Liver (tissue), 9 donors: ENCODE results near the gene CAPRIN2. TPM values are rescaled to one million over a fixed set of nuclear protein-coding genes. Genes with fewer than 3 reads are reported as not detected.
A peak's percentile ranks its signal among the peaks of the same experiment; 100 is the strongest.

ENCODE experiments used
- DNase-seq: peaks from one replicate; pipeline ENCODE4 v3.0.0-alpha.2; 2017; ENCODE audit warnings: low spot score
- H3K27ac ChIP-seq, 2 donors: one replicate each; pipeline ENCODE4 v1.7.0; 2013; ENCODE audit warnings: inconsistent platforms in 2 of 2, low read length in 2 of 2, control low read depth in 1 of 2, low read depth in 1 of 2, mild to moderate bottlenecking in 1 of 2
- H3K27me3 ChIP-seq, 4 donors: one replicate each; pipeline versions ENCODE4 v1.6.1 to v1.7.0; 2013; ENCODE audit warnings: low read length in 3 of 4, inconsistent platforms in 1 of 4, mild to moderate bottlenecking in 1 of 4, moderate library complexity in 1 of 4; ENCODE audit not compliant: control insufficient read depth in 4 of 4, insufficient read depth in 4 of 4
- H3K36me3 ChIP-seq, 4 donors: one replicate each; pipeline versions ENCODE4 v1.6.1 to v1.7.0; 2013; ENCODE audit warnings: low read length in 3 of 4, mild to moderate bottlenecking in 3 of 4, low read depth in 1 of 4, moderate library complexity in 1 of 4; ENCODE audit not compliant: control insufficient read depth in 4 of 4, insufficient read depth in 3 of 4
- H3K4me1 ChIP-seq, 4 donors: one replicate each; pipeline versions ENCODE4 v1.6.1 to v1.7.0; 2013; ENCODE audit warnings: low read length in 3 of 4, mild to moderate bottlenecking in 3 of 4, moderate library complexity in 1 of 4; ENCODE audit not compliant: control insufficient read depth in 4 of 4, insufficient read depth in 4 of 4
- H3K4me3 ChIP-seq, 3 donors: one replicate each; pipeline versions ENCODE4 v1.6.1 to v1.7.0; 2013; ENCODE audit warnings: low read length in 3 of 3, control low read depth in 1 of 3, low read depth in 1 of 3, mild to moderate bottlenecking in 1 of 3
- H3K9ac ChIP-seq, 2 donors: one replicate each; pipeline ENCODE4 v1.7.0; 2013; ENCODE audit warnings: low read length in 2 of 2, mild to moderate bottlenecking in 2 of 2, moderate library complexity in 2 of 2, control low read depth in 1 of 2, low read depth in 1 of 2
- H3K9me3 ChIP-seq, 4 donors: one replicate each; pipeline versions ENCODE4 v1.6.1 to v1.7.0; 2013; ENCODE audit warnings: low read length in 3 of 4; ENCODE audit not compliant: control insufficient read depth in 4 of 4
- EGR1 ChIP-seq, 2 donors: IDR thresholded peaks; 2 replicates each; pipeline ENCODE4 v1.6.1; 2016 to 2018; ENCODE audit warnings: antibody characterized with exemption in 2 of 2, low read depth in 2 of 2
- FOXA1 ChIP-seq: IDR thresholded peaks from 2 replicates; pipeline ENCODE4 v1.6.1; 2016; ENCODE audit warnings: antibody characterized with exemption
- GABPA ChIP-seq, 2 donors: IDR thresholded peaks in 1 of 2; conservative IDR thresholded peaks in 1 of 2; 2 replicates each; pipeline ENCODE4 v1.6.1; 2016; ENCODE audit warnings: antibody characterized with exemption in 2 of 2, mild to moderate bottlenecking in 1 of 2, moderate library complexity in 1 of 2
- HNF4G ChIP-seq: IDR thresholded peaks from 2 replicates; pipeline ENCODE4 v1.6.1; 2016; ENCODE audit warnings: antibody characterized with exemption
- JUND ChIP-seq, 2 donors: IDR thresholded peaks; 2 replicates each; pipeline ENCODE4 v1.6.1; 2016; ENCODE audit warnings: antibody characterized with exemption in 2 of 2
- MAX ChIP-seq: IDR thresholded peaks from 2 replicates; pipeline ENCODE4 v1.6.1; 2016; ENCODE audit warnings: antibody characterized with exemption
- NR2F2 ChIP-seq: IDR thresholded peaks from 2 replicates; pipeline ENCODE4 v1.6.1; 2016; ENCODE audit warnings: antibody characterized with exemption
- RAD21 ChIP-seq, 2 donors: IDR thresholded peaks; 2 replicates each; pipeline ENCODE4 v1.6.1; 2016; ENCODE audit warnings: antibody characterized with exemption in 2 of 2, mild to moderate bottlenecking in 2 of 2
- REST ChIP-seq: IDR thresholded peaks from 2 replicates; pipeline ENCODE4 v1.6.1; 2016; ENCODE audit warnings: antibody characterized with exemption, mild to moderate bottlenecking
- SP1 ChIP-seq: IDR thresholded peaks from 2 replicates; pipeline ENCODE4 v1.6.1; 2018; ENCODE audit warnings: antibody characterized with exemption, mild to moderate bottlenecking
- TAF1 ChIP-seq: conservative IDR thresholded peaks from 2 replicates; pipeline ENCODE4 v1.6.1; 2016; ENCODE audit warnings: antibody characterized with exemption, mild to moderate bottlenecking
- YY1 ChIP-seq: IDR thresholded peaks from 2 replicates; pipeline ENCODE4 v1.6.1; 2016; ENCODE audit warnings: antibody characterized with exemption, mild to moderate bottlenecking
- ZBTB33 ChIP-seq: IDR thresholded peaks from 2 replicates; pipeline ENCODE4 v1.6.1; 2016; ENCODE audit warnings: antibody characterized with exemption
- WGBS: extraction: QIAGEN DNeasy Blood & Tissue Kit; methylation state at CpG from one replicate; pipeline ENCODE4 v1.1.7; 2013; 5-methylcytosine and 5-hydroxymethylcytosine counted together
- polyA plus RNA-seq, 2 donors: library from polyadenylated mRNA; stranded (reverse) in 1 of 2; unstranded in 1 of 2; fragments of 200-250 nt in 1 of 2; fragments of >200 nt in 1 of 2; fragmentation: Nextera tagmentation in 1 of 2; extraction: Ambion mirVana in 1 of 2; gene quantifications; one replicate each; pipeline versions ENCODE4 v1.2.1 to v1.2.3, GENCODE V29; 2013 to 2015
- total RNA-seq, 2 donors: library from RNA; depleted of rRNA; stranded (reverse); fragments of >200 nt; gene quantifications; one replicate each; pipeline ENCODE4 v1.2.3, GENCODE V29; 2014
- TF ChIP-seq, protein P1 (sequence below): IDR thresholded peaks from 2 replicates; pipeline ENCODE4 v1.6.1; 2016; ENCODE audit warnings: antibody characterized with exemption
- donor health status: healthy.
- donor health status: healthy.
- donor health status: healthy.
- donor health status: healthy.
- donor health status: healthy.

Gene CAPRIN2
- 10 to 100 TPM; 13.5 to 14.8 TPM for total RNA-seq
- 1 to 10 TPM; 4.6 to 5.3 TPM for polyA plus RNA-seq

GRCh38 chr12:30754750-30755394 is at the start of gene CAPRIN2:
CAPRIN2 (minus strand) TSS chr12:30754951; CDS start chr12:30753520, 1,431 bp downstream.
- Histone ChIP-seq H3K9ac (peak within 1 kb of the TSS; percentile 60 to 89), H3K9me3 (no peaks in the 10 kb centered on the region), H3K27ac (peak within 1 kb of the TSS; percentile 74 to 87), H3K4me1 (peaks cover 2 to 21% (median 4%) of the 10 kb centered on the region in 4 donors), H3K27me3 (no peaks in the 10 kb centered on the region), H3K4me3 (peak within 1 kb of the TSS; percentile 86 to 97 (median 88)), H3K36me3 (no peaks in the 10 kb centered on the region)
- WGBS: under 1% methylated on average over 72 of the region's 72 CpGs
- DNase-seq: peak; percentile 96
- no peak for TF ChIP-seq ZBTB33
- TF ChIP-seq GABPA (IDR thresholded peaks at IDR 0.05 in 1 of 2, conservative IDR thresholded peaks at IDR 0.05 in 1 of 2): peak in 1 of 2 donors; percentile 84
- no peak for TF ChIP-seq NR2F2
- peak; percentile 6 for TF ChIP-seq FOXA1
- peak; percentile 72 for TF ChIP-seq YY1
- TF ChIP-seq RAD21 (IDR thresholded peaks at IDR 0.05): peak; percentile 24 to 32
- no peak for TF ChIP-seq JUND (IDR thresholded peaks at IDR 0.05)
- peak; percentile 81 for TF ChIP-seq REST
- TF ChIP-seq HNF4G: no peak
- TF ChIP-seq MAX: no peak
- peak; percentile 63 to 70 for TF ChIP-seq EGR1 (IDR thresholded peaks at IDR 0.05; ENCODE audit: low read depth in 2 of 2)
- TF ChIP-seq SP1: peak; percentile 31

DNA sequence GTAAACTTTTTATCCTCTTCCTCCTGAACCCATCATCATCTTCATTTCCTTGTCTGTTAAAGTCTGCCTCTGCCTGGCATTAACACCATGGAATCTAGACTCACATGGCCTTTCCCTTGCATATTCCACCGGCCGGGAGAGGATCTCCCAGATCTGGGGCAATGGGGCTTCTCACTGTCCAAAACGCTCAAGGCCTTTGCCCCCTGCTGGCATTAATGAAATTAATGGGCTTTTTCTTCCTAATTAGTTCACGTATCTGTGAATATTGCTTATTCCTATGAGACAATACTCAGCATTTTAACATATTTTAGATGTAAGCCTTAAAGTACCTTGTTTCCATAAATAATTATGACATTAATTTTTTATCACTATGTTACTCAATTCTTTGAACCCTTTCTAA is 42.9 kb upstream of the CAPRIN2 start:
- no peak overlapping the region for H3K9ac ChIP-seq
- H3K27ac ChIP-seq: no peak overlapping the region
- H3K4me3 ChIP-seq: no peak overlapping the region
- H3K36me3 ChIP-seq: no peaks in the 10 kb centered on the region
- 92% methylated on average over 4 of the region's 4 CpGs for WGBS
- DNase-seq: no peak
- no peaks in the 10 kb centered on the region for H3K9me3 ChIP-seq
- peaks cover 0 to 17% (median 9%) of the 10 kb centered on the region in 4 donors for H3K4me1 ChIP-seq
- no peak for TF ChIP-seq EGR1 (IDR thresholded peaks at IDR 0.05; ENCODE audit: low read depth in 2 of 2)
- no peak for TF ChIP-seq FOXA1
- TF ChIP-seq, protein P1, sequence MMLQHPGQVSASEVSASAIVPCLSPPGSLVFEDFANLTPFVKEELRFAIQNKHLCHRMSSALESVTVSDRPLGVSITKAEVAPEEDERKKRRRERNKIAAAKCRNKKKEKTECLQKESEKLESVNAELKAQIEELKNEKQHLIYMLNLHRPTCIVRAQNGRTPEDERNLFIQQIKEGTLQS: no peak
- TF ChIP-seq RAD21 (IDR thresholded peaks at IDR 0.05): no peak
- TF ChIP-seq SP1: no peak
- TF ChIP-seq TAF1: no peak
- H3K27me3 ChIP-seq: no peaks in the 10 kb centered on the region
